GM10248 (cell line): Measurements from ENCODE around the gene ZFYVE19.

Experiments
- CTCF ChIA-PET: fragments of 300-600 bp; sonication (Branson Sonifier 250); formaldehyde crosslinking; extraction: SDS; loops from one replicate; lab custom pipeline; 2021; ENCODE audit warnings: antibody characterized with exemption; lab: Yijun Ruan, JAX
- POLR2A ChIA-PET: fragments of 350-650 bp; sonication (Branson Sonifier 250); formaldehyde crosslinking; extraction: SDS; loops from one replicate; lab custom pipeline; 2020; ENCODE audit warnings: antibody characterized with exemption; lab: Yijun Ruan, JAX
- DNase-seq: peaks from one replicate; pipeline ENCODE4 v3.0.0; 2012; ENCODE audit errors: extremely low spot score
- CTCF ChIP-seq: IDR thresholded peaks from 2 replicates; pipeline ENCODE4 v1.5.1; 2012; ENCODE audit warnings: mild to moderate bottlenecking, low read depth; ENCODE audit errors: extremely low read depth, missing control alignments, control extremely low read depth

Gene ZFYVE19

GRCh38 chr15:40863660-40864270 lies 56.9 kb downstream of the ZFYVE19 start:
- TF ChIP-seq CTCF, result no peak
- no peak for DNase-seq
- ChIA-PET CTCF (interaction anchor here (0.6 to 1.1 kb wide), 2 partner anchors 53 to 215 kb away, joined by 3 read pairs; no protein-coding TSS in a partner anchor), POLR2A (no interaction called here)
